GM19193 (cell line): ENCODE data around the gene SDK2.

Source experiments
- POLR2A ChIP-seq: IDR thresholded peaks from 4 replicates; pipeline ENCODE4 v1.6.1; 2011; ENCODE audit not compliant: insufficient read depth, insufficient read length; ENCODE audit errors: extremely low read depth

The SDK2 gene

DNA sequence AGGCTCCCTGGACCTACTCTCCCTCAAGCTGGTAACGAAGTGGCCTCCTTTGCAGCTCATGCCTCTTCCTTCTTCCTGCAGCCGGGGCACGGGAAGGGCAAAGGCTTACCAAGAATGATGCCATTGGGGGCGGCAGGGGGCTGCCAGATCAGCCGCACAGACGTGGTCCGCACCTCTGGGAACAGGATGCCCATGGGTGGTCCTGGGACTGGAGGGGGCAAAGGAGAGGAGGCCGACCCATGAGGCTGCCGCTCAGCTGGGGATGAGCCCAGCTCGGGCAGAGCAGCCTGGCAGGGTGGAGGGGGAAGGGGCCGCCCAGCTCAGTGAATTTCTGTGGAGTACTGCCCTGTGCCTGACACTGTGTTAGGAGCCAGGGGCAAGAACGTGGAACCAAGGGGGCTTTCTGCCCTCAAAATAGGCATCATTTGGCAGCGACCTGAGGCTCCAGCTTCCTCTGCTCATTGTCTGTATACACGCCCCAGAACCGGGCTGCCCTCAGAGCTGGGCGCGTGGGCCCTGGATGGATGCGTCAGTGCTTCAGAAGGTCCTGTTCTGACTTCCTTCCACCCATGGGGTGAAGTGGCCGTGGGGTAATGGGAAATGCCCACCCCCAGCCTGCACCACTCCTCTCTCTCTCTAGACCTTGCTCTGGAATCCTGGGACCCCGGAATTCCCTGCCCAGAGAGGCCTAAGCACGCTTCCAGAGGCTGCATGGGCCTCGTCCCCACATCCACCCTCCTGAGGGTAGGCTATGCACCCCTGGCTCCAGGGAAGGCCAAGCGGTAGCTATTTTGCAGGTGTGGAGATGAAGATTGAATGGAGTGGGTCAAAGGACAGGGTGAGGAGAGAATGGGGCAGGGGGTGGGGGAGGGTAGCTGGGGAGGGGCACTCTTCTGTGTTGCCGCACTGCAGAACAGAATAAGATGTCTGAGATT lies 252.6 kb downstream of the SDK2 start:
- no peak for TF ChIP-seq POLR2A

DNA sequence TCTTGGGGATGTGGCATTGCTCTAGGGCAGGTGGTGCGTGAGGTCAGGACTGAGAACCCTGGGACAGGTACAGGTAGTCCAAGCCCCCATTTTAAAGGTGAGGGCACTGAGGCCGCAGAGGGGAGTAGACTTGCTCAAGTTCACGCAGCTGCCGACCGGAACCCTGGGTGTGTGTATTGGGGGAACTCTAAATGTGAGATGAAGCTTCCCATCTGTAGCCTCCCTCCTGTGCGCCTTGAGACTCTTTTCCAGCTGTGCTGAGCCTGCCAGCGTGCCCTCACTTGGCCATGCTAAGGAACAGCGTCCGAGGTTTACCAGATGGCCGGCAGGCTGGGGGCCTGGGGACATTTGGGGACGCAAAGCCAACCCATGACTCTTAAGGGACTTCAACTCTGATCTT lies 253.4 kb downstream of the SDK2 start:
- TF ChIP-seq POLR2A = no peak

DNA sequence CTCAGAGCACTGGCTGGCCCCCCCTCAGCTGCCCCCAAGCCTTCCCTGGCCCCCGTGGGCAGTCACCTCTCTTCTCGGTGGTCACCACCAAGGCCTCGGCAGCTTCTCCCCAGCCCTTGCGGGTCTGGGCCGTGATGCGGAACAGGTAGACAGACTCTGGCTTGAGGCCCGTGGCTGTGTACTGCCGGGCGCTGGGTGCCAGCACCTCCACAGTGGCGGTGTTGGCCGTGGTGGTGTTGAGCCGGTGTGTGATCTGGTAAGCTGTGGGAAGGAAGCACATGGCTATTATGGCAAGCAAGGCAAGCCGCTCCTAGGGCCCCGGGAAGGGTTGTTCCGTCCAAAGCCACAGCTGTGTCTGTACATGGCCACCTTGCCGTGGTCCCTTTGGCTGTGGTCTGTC lies 254.0 kb downstream of the SDK2 start:
- no peak for TF ChIP-seq POLR2A

DNA sequence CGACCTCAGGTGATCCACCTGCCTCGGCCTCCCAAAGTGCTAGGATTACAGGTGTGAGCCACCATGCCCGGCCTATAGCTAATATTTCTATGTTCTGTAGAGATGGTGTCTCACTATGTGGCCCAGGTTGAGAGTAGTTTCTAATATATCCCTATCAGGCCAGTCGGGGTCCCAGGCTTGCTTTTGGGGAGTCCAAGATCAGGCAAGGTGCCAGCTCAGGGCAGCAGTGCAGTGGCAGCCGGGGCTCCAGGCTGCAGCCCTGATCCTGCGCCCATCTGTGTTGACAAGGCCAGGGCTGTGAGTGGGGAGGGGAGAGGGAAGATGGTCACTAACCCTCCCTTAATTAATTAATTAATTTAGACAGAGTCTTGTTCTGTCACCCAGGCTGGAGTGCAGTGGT lies 254.8 kb downstream of the SDK2 start:
- no peak for TF ChIP-seq POLR2A

DNA sequence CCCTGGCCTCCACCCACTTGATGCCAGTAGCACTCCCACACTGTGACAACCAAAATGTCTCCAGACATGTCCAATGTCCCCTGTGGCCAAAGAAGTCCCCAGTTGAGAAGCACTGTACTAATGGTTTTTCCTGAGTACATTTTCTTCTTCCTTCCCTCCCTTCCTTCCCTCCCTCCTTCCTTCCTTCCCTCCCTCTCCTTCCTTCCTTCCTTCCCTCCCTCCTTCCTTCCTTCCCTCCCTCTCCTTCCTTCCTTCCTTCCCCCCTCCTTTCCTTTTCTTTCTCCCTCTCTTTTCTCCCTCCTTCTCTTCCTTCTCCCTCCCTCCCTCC lies 255.7 kb downstream of the SDK2 start:
- TF ChIP-seq POLR2A = no peak

DNA sequence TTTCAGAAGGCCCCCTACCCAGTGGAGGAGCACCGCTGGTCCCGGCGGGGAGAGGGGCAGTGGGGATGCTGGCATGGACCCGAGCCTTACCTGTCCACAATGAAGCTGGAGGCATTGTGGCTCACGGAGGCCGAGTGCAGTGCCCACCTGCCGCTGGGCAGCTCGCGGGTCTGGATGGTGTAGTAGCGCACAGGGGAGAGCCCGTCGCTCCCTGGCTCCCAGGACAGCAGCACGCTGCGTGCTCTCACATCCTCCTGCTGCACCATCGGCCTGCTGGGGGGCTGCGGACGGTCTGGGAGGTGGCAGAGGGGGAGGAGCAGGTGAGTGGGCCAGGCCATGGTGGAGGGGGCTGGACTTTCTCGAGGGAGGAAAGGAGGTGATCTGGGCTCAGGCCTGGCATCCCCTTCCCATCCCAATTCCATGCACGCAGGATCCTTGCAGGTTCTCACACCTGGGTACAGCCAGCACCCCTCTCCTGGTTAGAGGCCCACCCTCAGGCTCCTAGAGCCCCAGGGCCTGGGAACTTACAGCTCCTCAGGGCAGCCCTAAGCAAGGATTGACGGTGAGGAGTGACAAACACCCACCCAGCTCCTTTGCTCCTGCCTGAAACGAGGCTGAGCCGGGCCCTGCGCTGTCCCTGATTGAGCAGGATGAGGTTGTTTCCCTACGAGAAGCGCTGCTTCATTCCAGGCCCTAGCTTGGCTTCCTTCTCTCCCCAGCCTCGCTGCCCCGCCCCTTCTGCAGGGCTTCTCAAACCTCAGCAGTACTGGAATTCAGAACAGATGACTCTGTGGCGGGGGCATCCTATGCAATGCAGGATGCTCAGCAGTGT lies 256.3 kb downstream of the SDK2 start:
- no peak for TF ChIP-seq POLR2A

DNA sequence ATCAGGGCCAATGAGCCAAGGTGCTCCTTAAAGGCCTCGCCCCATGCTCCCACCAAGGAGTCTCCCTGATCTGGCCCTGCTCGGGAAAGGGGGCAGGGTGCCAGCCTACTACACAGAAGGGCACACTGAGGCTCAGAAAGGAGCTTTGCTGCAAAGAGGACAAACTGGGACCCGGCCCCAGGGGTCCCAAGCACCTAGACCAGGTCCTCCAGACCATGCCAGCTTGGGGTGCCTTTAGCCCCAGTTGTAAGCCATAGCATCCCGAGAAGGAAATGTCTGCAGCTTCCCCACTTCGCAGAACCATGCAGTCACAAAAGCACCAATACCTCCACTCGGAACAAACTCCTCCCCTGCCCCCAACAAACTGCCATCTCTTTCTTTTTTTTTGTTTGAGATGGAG lies 257.7 kb downstream of the SDK2 start:
- no peak for TF ChIP-seq POLR2A

DNA sequence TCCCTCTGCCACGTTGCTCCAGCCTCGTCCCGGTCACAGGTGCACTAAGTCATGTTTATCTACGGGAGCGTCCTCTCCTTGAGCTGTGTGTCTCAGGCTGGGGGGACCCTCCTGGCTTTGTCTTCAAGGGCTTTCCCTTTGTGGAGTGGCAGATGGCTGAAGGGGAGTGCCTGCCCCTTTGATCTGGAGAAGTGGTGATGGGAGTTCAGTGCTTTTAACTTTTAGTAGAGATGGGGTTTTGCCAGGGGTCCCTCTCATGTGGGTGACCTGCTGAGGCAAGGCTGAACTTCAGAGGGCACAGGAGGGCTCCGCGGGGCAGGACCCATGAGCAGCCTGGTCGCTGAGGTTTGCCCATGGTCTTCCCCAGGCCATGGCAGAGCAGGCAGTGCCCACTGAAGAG lies 259.3 kb downstream of the SDK2 start:
- TF ChIP-seq POLR2A = no peak

DNA sequence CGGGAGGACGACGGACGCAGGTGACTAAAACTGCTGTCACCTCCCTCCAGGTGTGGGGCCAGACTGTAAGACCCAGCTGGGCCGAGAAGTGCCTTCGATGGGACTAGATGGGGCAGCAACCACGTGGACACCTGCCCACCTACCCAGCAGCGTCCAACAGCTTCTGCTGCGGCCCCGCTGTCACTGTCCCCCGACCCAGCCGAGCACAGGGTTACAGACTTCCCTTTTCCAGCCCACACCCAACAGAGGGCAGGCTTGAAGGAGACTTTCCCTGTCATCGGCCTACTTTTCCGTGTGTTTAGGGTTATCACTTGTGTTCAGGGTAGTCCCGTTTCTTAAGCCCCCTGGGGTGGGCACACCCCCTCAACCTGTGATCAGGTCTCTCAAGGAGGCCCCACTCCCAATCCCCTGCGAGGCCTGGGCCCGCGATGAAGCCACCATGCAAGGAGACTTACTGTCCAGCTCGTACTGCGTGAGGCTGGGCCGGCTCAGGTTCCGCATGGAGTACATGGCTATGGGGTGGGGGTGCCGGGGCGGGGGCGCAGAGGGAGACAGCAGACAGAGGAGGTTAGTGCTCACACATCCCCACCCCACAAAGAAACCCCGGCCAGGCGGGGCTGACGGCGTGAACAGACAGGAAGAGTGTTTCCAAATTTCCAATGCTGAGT lies 263.7 kb downstream of the SDK2 start:
- TF ChIP-seq POLR2A = no peak

DNA sequence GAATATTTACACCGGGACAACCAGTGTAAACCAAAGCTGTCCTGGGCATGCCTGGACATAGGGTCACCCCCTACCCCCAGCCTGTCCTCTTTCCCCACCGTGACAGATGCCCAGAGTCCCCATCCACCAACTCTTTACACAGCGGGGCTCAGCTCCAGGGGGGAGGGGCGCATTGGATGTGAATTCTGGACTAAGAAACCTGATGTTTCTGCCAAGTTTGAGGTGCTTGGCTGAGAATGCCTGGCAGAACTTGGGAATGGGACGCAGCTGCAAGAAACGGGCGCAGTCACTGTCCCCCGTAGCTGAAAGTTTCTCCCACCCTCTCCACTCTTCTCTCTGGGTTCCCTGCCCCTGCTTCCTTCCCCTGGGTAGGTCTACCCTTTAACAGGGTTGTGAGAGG lies 264.4 kb downstream of the SDK2 start:
- no peak for TF ChIP-seq POLR2A

DNA sequence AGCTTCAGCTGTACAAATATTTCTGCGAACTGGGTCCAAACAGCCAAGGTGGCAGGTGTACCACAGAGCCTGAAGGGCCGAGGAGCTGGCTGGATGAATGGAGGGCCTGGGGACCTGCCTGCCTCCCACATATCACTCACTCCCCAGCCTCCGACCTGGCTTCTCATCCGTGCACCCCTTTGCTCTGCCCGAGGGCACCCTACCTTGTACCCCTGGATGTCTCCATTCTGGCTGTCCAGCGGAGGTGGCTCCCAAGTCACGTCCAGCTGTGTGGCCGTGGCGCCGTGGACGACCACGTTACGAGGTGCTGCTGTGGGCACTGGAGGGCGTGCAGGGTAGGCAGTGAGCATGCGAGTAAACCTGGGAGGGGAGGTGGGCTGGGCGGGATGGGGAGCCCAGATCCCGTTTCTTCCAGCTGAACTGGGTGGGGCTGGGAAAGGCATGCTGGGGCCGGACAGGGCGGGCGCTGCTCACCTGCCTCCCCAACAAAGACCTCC lies 265.2 kb downstream of the SDK2 start:
- TF ChIP-seq POLR2A = no peak

DNA sequence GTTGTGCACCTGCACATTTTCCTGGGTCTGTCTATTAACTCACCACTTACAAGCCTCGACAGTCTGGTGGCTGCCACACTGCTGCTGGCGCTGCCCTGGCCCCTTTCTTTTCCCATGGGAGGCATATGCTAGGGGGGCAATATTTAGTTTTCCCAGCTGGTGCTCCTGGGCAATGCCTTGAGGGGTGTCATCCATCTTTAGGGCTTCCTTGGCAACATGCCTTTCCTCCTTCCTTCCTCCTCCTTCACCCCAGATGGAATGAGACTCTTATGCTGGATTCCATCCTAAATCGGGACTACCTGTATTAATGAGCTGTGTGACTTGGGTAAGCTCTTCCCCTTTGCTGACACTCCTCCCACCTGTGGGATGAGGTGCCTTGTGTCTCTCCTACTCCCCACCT lies 267.6 kb downstream of the SDK2 start:
- no peak for TF ChIP-seq POLR2A

DNA sequence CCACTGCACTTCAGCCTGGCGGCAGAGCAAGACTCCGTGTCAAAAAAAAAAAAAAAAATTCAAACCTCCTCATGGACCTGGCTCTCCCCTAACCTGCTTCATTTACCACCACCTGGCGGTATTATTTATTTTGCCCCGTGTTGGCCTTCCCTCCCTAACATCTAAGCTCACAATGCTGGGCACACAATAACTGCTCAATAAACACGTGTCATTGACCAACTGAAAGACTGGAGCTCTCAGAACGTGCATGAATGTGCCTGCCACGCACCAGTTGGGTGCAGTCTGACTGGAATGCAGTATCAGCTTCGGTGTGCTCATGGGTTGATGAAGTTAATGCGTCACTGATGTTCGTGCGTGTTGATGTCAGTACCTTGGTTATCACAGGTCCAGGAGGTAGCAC lies 268.1 kb downstream of the SDK2 start:
- no peak for TF ChIP-seq POLR2A

DNA sequence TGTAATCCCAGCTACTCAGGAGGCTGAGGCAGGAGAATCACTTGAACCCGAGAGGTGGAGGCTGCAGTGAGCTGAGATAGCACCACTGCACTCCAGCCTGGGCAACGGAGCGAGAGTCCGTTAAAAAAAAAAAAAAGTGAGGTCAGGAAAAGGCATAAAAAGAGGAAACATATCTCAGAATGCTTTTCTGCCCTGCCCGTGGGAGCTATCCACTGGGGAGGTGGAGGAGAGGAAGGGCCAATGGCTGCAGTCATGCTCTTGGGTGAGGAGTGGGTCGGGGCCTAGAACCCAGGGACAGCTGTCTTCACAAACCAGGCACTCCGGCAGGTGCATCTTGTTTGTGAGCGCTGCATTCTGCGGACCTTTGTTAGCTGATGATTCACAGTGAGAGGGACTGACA lies 272.4 kb downstream of the SDK2 start:
- TF ChIP-seq POLR2A = no peak

DNA sequence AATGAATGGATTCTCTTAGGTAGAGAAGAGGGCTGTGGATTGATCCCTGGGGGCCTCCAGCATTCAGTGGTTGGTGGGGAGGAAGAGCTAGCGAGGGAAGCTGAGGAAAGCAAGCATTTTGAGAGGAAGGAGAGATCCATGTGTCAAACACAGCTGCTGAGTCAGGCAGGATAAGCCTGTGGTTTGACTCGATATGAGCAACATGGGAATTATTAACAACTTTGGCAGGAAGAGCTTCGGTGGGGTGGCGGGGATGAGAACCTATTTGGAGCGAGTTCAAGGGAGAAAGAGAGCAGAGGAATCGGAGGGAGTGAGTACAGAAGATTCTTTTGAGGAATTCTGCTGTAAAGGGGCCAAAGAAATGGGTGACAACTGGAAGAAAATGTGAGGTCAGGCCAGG lies 273.0 kb downstream of the SDK2 start:
- no peak for TF ChIP-seq POLR2A
